GM19438 (cell line): ENCODE measurements around the gene RSAD2.
A peak's percentile ranks its signal among the peaks of the same experiment; 100 is the strongest.

Experiments used
- ATAC-seq: cut with Tn5 transposase; IDR thresholded peaks from one replicate; pipeline ENCODE4 v1.9.1; 2021; ENCODE audit warnings: low read depth; ENCODE audit not compliant: unreplicated experiment

Gene RSAD2

GRCh38 chr2:6941299-6942046 lies 63.9 kb downstream of the RSAD2 start:
- no peak for ATAC-seq

GRCh38 chr2:6942848-6943247 lies 65.3 kb downstream of the RSAD2 start:
- ATAC-seq = no peak

GRCh38 chr2:6943523-6943922 lies 65.9 kb downstream of the RSAD2 start:
- ATAC-seq = no peak

- no peak for ATAC-seq
Measured at GRCh38 chr2:6943971-6944370, 66.4 kb downstream of the RSAD2 start.

- no peak for ATAC-seq
Measured at GRCh38 chr2:6944555-6944954, 67.0 kb downstream of the RSAD2 start.

- peak; percentile 86 for ATAC-seq
Measured at GRCh38 chr2:6945087-6945813, 67.7 kb downstream of the RSAD2 start.

GRCh38 chr2:6945821-6946220 lies 68.2 kb downstream of the RSAD2 start:
- ATAC-seq = no peak

- no peak for ATAC-seq
Measured at GRCh38 chr2:6946722-6947121, 69.1 kb downstream of the RSAD2 start.
